ENCODE measurements around the gene SFI1. TPM values are rescaled to one million over a fixed set of nuclear protein-coding genes. Genes with fewer than 3 reads are reported as not detected.
"Not testable (repeated sequence)": the region's sequence is repeated elsewhere in the genome, so short reads cannot be mapped to it uniquely, and the experiment has no call there.

SFI1 gene
- polyA plus RNA-seq, 3 donors: 24.0 to 46.7 (median 26.7) TPM

DNA sequence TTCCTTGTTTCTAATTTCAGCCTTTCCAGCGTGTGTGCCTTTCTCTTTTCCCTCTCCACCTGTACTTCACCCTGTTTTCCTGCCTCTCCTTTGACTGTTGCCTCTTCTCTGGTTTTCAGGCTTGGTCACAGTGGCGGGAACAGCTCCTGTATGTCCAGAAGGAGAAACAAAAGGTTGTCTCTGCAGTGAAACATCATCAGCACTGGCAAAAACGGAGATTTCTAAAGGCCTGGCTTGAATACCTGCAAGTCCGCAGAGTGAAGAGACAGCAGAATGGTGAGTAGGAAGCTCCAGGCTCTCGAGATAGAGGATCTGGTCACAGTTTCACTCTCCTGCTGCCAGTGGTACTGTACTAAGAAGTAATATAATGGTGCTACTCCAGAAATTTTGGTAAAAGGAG is 76.6 kb downstream of the SFI1 start:
- DNase-seq (ENCODE audit: extremely low read depth in 1 of 11, low read depth in 9 of 11, low spot score in 4 of 11): no peak

GRCh38 chr22:31574055-31574670 is 77.8 kb downstream of the SFI1 start:
- DNase-seq (ENCODE audit: extremely low read depth in 1 of 11, low read depth in 9 of 11, low spot score in 4 of 11): no peak

DNA sequence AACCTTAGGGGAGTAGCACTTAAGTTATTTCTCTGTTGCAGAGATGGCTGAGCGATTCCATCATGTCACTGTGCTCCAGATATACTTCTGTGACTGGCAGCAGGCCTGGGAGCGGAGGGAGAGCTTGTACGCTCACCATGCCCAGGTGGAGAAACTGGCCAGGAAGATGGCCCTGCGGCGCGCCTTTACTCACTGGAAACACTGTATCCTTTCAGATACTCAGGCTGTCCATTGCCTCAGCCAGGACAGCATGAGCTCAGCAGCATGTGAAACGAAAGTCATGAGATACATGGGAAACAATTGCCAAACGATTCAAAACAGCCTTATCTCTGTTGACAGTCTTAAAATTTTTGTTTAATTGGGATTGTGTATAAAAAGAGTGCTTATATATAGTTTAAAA is 78.9 kb downstream of the SFI1 start:
- no peak for DNase-seq (ENCODE audit: extremely low read depth in 1 of 11, low read depth in 9 of 11, low spot score in 4 of 11)

- DNase-seq (ENCODE audit: extremely low read depth in 1 of 11, low read depth in 9 of 11, low spot score in 4 of 11): no peak
Observed at GRCh38 chr22:31577711-31578110, 81.4 kb downstream of the SFI1 start.

DNA sequence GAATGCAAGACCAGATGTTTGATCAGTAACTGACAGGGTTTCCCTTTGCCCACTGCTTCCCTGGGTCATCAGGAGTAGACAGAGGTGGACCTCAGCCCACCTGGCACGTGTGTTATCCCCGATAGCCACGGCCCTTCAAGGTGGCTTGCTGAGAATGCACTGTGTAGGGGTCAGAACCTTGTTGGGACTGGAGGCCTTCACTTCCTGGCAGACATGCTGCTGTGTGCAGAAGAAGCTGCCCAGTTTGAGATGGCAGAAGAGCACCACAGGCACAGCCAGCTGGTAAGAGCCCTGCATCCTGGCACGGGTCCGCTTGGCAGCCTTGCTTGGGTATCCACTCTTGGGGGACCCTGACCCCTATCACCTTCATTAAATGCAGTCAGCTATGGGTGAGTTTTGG is 81.8 kb downstream of the SFI1 start:
- no peak for DNase-seq (ENCODE audit: extremely low read depth in 1 of 11, low read depth in 9 of 11, low spot score in 4 of 11)

GRCh38 chr22:31579835-31580242 is 83.5 kb downstream of the SFI1 start:
- DNase-seq (ENCODE audit: extremely low read depth in 1 of 11, low read depth in 9 of 11, low spot score in 4 of 11): no peak

GRCh38 chr22:31583861-31584485 is 87.6 kb downstream of the SFI1 start:
- no peak for DNase-seq (ENCODE audit: extremely low read depth in 1 of 11, low read depth in 9 of 11, low spot score in 4 of 11)

- DNase-seq (ENCODE audit: extremely low read depth in 1 of 11, low read depth in 9 of 11, low spot score in 4 of 11): no peak
Observed at GRCh38 chr22:31584804-31585160, 88.4 kb downstream of the SFI1 start.

DNA sequence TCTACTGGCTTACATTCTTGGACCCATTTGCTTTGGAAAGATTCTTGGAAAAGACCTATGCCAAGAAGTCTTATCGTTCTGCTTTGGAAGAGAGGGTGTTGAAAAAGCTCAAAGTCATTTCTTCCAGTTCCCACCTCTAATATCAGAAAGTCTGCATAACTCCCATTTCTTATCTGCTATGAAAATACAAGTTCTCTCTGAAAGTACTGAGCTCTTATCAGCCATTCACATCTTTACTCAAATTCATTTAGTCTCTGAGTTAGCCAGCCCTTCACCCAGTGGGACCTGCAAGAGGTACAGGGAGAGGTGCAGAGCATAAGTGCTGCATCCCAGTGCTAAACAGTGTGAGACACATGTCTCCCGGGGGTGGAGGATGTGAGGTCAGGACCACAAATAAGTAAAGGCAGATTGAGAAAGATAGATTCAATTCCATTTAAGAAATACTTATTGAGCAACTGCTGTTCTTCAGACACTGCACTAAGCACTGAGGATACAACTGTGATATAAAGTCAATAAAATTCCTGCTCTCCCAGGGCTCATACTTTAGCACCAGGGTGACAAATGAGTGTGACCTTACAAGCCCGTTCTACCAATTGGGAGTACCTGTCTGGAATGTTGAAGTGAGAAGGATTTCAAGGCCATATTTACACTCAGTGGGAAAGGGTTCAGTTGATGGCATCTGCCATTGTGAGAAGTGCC is 89.0 kb downstream of the SFI1 start:
- DNase-seq (ENCODE audit: extremely low read depth in 1 of 11, low read depth in 9 of 11, low spot score in 4 of 11): no peak

DNA sequence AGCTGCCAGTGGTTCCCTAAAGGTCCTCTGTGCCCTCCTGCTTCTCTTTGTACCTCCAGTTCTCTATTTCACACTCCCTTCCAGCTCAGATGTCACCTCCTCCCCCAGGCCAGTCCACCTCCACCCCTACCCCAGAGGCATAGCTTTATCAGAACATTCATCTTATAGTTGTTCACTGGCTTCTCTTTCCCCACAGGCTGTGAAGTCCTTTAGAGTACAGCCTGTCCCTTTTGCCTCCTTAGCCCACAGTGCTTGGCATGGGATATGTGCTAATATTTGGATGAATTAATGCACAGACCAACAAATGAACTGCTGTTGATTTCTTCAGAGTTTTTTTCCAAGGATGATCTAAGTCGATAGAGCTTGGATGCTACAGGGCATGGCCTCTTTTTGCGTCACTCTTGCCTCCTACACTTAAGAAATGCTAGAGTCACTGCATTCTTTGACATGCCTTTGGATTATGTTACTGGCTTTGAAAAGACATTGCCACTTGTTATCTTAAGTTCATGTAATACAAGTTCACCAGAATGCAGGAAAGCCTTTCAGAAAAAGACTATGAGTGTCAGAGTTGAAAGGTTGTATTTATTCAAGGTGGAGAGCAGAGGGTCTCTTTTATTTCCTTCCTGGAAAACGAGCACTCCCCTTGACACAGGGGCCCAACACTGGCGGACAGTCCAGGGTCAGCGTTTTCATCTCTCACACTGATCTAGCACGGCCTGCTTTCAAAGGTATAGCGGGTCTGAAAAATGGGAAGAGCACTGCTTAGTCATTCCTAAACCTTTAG is 90.0 kb downstream of the SFI1 start:
- peak in 7 of 11 donors; percentile 38 to 76 (median 55) for DNase-seq (ENCODE audit: extremely low read depth in 1 of 11, low read depth in 9 of 11, low spot score in 4 of 11)

GRCh38 chr22:31588970-31589675 is 92.8 kb downstream of the SFI1 start:
- no peak for DNase-seq (ENCODE audit: extremely low read depth in 1 of 11, low read depth in 9 of 11, low spot score in 4 of 11)

- not testable (repeated sequence) for DNase-seq (ENCODE audit: extremely low read depth in 1 of 11, low read depth in 9 of 11, low spot score in 4 of 11)
Observed at GRCh38 chr22:31590161-31590560, 93.8 kb downstream of the SFI1 start.

- no peak for DNase-seq (ENCODE audit: extremely low read depth in 1 of 11, low read depth in 9 of 11, low spot score in 4 of 11)
Observed at GRCh38 chr22:31595271-31595670, 98.9 kb downstream of the SFI1 start.

- peak in 3 of 11 donors; percentile 39 to 66 (median 54) for DNase-seq (ENCODE audit: extremely low read depth in 1 of 11, low read depth in 9 of 11, low spot score in 4 of 11)
Observed at GRCh38 chr22:31602259-31602952, 106.1 kb downstream of the SFI1 start.

GRCh38 chr22:31603081-31603525 is 106.8 kb downstream of the SFI1 start:
- DNase-seq (ENCODE audit: extremely low read depth in 1 of 11, low read depth in 9 of 11, low spot score in 4 of 11): no peak

- DNase-seq (ENCODE audit: extremely low read depth in 1 of 11, low read depth in 9 of 11, low spot score in 4 of 11): no peak
Observed at GRCh38 chr22:31603574-31603973, 107.2 kb downstream of the SFI1 start.

GRCh38 chr22:31604137-31604705 is 107.9 kb downstream of the SFI1 start:
- DNase-seq (ENCODE audit: extremely low read depth in 1 of 11, low read depth in 9 of 11, low spot score in 4 of 11): no peak

Data from renal cortex interstitium (tissue), 11 donors.